HepG2 (cell line): ENCODE results near the gene HMGN4. TPM values are rescaled to one million over a fixed set of nuclear protein-coding genes. Genes with fewer than 3 reads are reported as not detected.

Experiments
- ATAC-seq: fragments of 200-7000 bp; cut with Tn5 transposase; 3 replicates; pipeline ENCODE4 v1.9.1; 2020; ENCODE audit warnings: mild to moderate bottlenecking, moderate library complexity
- BruUV-seq: library from RNA; stranded (reverse); fragments of 400-500 nt; replicated peaks from 2 replicates; lab custom pipeline; 2021; lab: Mats Ljungman, UMichigan
- CTCF ChIA-PET: fragments of 300-600 bp; formaldehyde crosslinking; extraction: SDS; loops from one replicate; lab custom pipeline; 2021; ENCODE audit warnings: low total read pairs, inconsistent platforms, low intra/inter-chr PET ratio; lab: Yijun Ruan, JAX
- POLR2A ChIA-PET: fragments of 350-600 bp; sonication (Branson Sonifier 250); formaldehyde crosslinking; loops from one replicate; lab custom pipeline; 2020; ENCODE audit warnings: antibody characterized with exemption, inconsistent platforms; lab: Yijun Ruan, JAX
- DNase-seq: peaks from one replicate; pipeline ENCODE4 v3.0.0-alpha.2; 2015; ENCODE audit warnings: low spot score
- FAIRE-seq: peaks from 3 replicates; lab custom pipeline; 2011; peaks lifted over from hg19 to GRCh38; lab: Jason Lieb, UNC
- H2AFZ ChIP-seq: one replicate; pipeline ENCODE4 v1.6.1; 2011; ENCODE audit warnings: low read length, inconsistent platforms
- H3K27ac ChIP-seq: fragments of 300-600 bp; 3 replicates; pipeline ENCODE4 v1.8.0; 2011; ENCODE audit warnings: mixed run types, mild to moderate bottlenecking, mixed read lengths, low read length, inconsistent platforms; ENCODE audit not compliant: insufficient read depth; ENCODE audit errors: extremely low read length
- H3K27me3 ChIP-seq, 2 experiments: fragments of 200-600 bp in 1 of 2; 2 replicates in 1 of 2; 3 replicates in 1 of 2; pipeline versions ENCODE4 v1.6.0 to v1.8.0; 2011; ENCODE audit warnings: low read length in 2 of 2, mild to moderate bottlenecking in 2 of 2, moderate library complexity in 2 of 2, inconsistent platforms in 1 of 2; ENCODE audit not compliant: insufficient read depth in 2 of 2, control insufficient read depth in 1 of 2
- H3K36me3 ChIP-seq, 2 experiments: fragments of 200-600 bp in 1 of 2; replicated peaks in 1 of 2; 2 replicates in 1 of 2; 3 replicates in 1 of 2; pipeline versions ENCODE4 v1.5.1 to v1.8.0; 2011; ENCODE audit warnings: low read length in 2 of 2, inconsistent platforms in 1 of 2; ENCODE audit not compliant: insufficient read depth in 2 of 2, control insufficient read depth in 1 of 2
- H3K4me1 ChIP-seq: 2 replicates; pipeline ENCODE4 v1.5.1; 2012; ENCODE audit warnings: low read length, inconsistent platforms; ENCODE audit not compliant: insufficient read depth
- H3K4me2 ChIP-seq: 2 replicates; pipeline ENCODE4 v1.6.0; 2011; ENCODE audit warnings: low read depth, low read length, inconsistent platforms
- H3K4me3 ChIP-seq, 3 experiments: fragments of 200-600 bp in 1 of 3; sonication (generic), shearing (Covaris generic) in 1 of 3; replicated peaks in 1 of 3; 2 replicates each; pipeline ENCODE4 v1.5.1; 2011 to 2016; ENCODE audit warnings: low read length in 3 of 3, inconsistent platforms in 2 of 3, low read depth in 2 of 3, mild to moderate bottlenecking in 2 of 3, control low read depth in 1 of 3, mixed read lengths in 1 of 3; ENCODE audit not compliant: insufficient read depth in 1 of 3
- H3K79me2 ChIP-seq: one replicate; pipeline ENCODE4 v1.6.1; 2011; ENCODE audit warnings: low read length, inconsistent platforms; ENCODE audit not compliant: insufficient read depth
- H3K9ac ChIP-seq: 2 replicates; pipeline ENCODE4 v1.6.0; 2011; ENCODE audit warnings: mild to moderate bottlenecking, low read depth, low read length, inconsistent platforms; ENCODE audit not compliant: insufficient read depth
- H3K9me3 ChIP-seq: 2 replicates; pipeline ENCODE4 v1.5.1; 2012; ENCODE audit warnings: mild to moderate bottlenecking, low read length
- H4K20me1 ChIP-seq: 2 replicates; pipeline ENCODE4 v1.6.0; 2011; ENCODE audit warnings: inconsistent platforms, mild to moderate bottlenecking, low read length, moderate library complexity; ENCODE audit not compliant: insufficient read depth
- AKAP8 ChIP-seq: sonication (generic); formaldehyde crosslinking; IDR thresholded peaks from 2 replicates; pipeline ENCODE4 v1.5.1; 2020; ENCODE audit warnings: mild to moderate bottlenecking, missing genetic modification reagents
- FOXA1 ChIP-seq, 2 experiments: fragments of 450-650 bp in 1 of 2; sonication (generic) in 1 of 2; formaldehyde crosslinking in 1 of 2; IDR thresholded peaks; 2 replicates each; pipeline versions ENCODE4 v1.4.0 to v1.6.1; 2016 to 2020; ENCODE audit warnings: missing genetic modification reagents in 1 of 2
- FOXP1 ChIP-seq, 2 experiments: fragments of 450-650 bp in 1 of 2; IDR thresholded peaks; 2 replicates each; pipeline ENCODE4 v1.6.1; 2017 to 2018; ENCODE audit warnings: antibody characterized with exemption in 1 of 2
- GATAD2A ChIP-seq: IDR thresholded peaks from 2 replicates; pipeline ENCODE4 v1.6.1; 2016
- HNF4A ChIP-seq: sonication (generic); formaldehyde crosslinking; IDR thresholded peaks from 2 replicates; pipeline ENCODE4 v1.4.0; 2020; ENCODE audit warnings: missing genetic modification reagents
- HNRNPLL ChIP-seq: fragments of 200-400 bp; formaldehyde crosslinking; IDR thresholded peaks from 2 replicates; pipeline ENCODE4 v1.6.1; 2017; ENCODE audit warnings: mild to moderate bottlenecking, low read depth, low read length; ENCODE audit not compliant: poor library complexity, severe bottlenecking
- NPAS2 ChIP-seq: sonication (generic); formaldehyde crosslinking; IDR thresholded peaks from 2 replicates; pipeline ENCODE4 v1.8.0; 2022; ENCODE audit warnings: mild to moderate bottlenecking, missing genetic modification reagents, borderline replicate concordance
- PAF1 ChIP-seq: IDR thresholded peaks from 2 replicates; pipeline ENCODE4 v1.6.1; 2016; ENCODE audit warnings: missing genetic modification reagents, missing compliant biosample characterization
- SCMH1 ChIP-seq: sonication (generic); formaldehyde crosslinking; IDR thresholded peaks from 2 replicates; pipeline ENCODE4 v1.9.0; 2021; ENCODE audit warnings: missing genetic modification reagents, mild to moderate bottlenecking, borderline replicate concordance
- SMAD1 ChIP-seq: sonication (generic); formaldehyde crosslinking; IDR thresholded peaks from 2 replicates; pipeline ENCODE4 v1.4.0; 2020; ENCODE audit warnings: missing genetic modification reagents, low read depth, mild to moderate bottlenecking, borderline replicate concordance
- SOX13 ChIP-seq, 3 experiments: fragments of 450-650 bp in 1 of 3; sonication (generic) in 1 of 3; formaldehyde crosslinking in 1 of 3; IDR thresholded peaks in 2 of 3; conservative IDR thresholded peaks in 1 of 3; 2 replicates each; pipeline versions ENCODE4 v1.5.0 to v1.6.1; 2016 to 2020; ENCODE audit warnings: antibody characterized with exemption in 1 of 3, mild to moderate bottlenecking in 1 of 3, missing compliant biosample characterization in 1 of 3, missing genetic modification reagents in 1 of 3, moderate library complexity in 1 of 3
- SP140L ChIP-seq: sonication (generic); formaldehyde crosslinking; IDR thresholded peaks from 2 replicates; pipeline ENCODE4 v1.4.0; 2020; ENCODE audit warnings: missing genetic modification reagents, borderline replicate concordance
- ZBTB20 ChIP-seq: sonication (generic); formaldehyde crosslinking; IDR thresholded peaks from 2 replicates; pipeline ENCODE4 v1.8.1; 2023; ENCODE audit warnings: missing genetic modification reagents, low read depth, mild to moderate bottlenecking, borderline replicate concordance
- ZFP36L2 ChIP-seq: sonication (generic); formaldehyde crosslinking; IDR thresholded peaks from 2 replicates; pipeline ENCODE4 v1.4.0; 2020; ENCODE audit warnings: missing genetic modification reagents
- ZNF33A ChIP-seq: sonication (generic); formaldehyde crosslinking; IDR thresholded peaks from 2 replicates; pipeline ENCODE4 v1.5.1; 2020; ENCODE audit warnings: missing genetic modification reagents, mild to moderate bottlenecking, moderate library complexity, borderline replicate concordance
- ZNF644 ChIP-seq: IDR thresholded peaks from 2 replicates; pipeline ENCODE4 v1.6.1; 2016; ENCODE audit warnings: low read depth
- WGBS: methylation state at CpG from one replicate; pipeline ENCODE4 v1.1.6; 2017; ENCODE audit warnings: low lambda C conversion rate; 5-methylcytosine and 5-hydroxymethylcytosine counted together
- in situ Hi-C: cut with HindIII; loops from 2 replicates; pipeline ENCODE4 v1.10.0; 2017; ENCODE audit warnings: low pct_unique_long_range_greater_than_20kb; ENCODE audit not compliant: extremely low pct_ligation_motif_present
- intact Hi-C: fragments of 100-400 bp; cut with micrococcal nuclease; formaldehyde crosslinking; loops from one replicate; pipeline ENCODE4 v1.10.0; 2022; ENCODE audit not compliant: unreplicated experiment
- polyA plus RNA-seq, 8 experiments: library from polyadenylated mRNA; depleted of rRNA in 3 of 8; stranded (reverse) in 7 of 8; unstranded in 1 of 8; fragments of >200 nt; fragmentation: Illumina TruSeq in 4 of 8; extraction: Trizol in 4 of 8; gene quantifications; 2 replicates each; pipeline versions ENCODE4 v1.2.1 to v1.2.3, GENCODE V29; 2011 to 2016; ENCODE audit warnings: low read depth in 4 of 8, missing spikeins in 1 of 8, mixed read lengths in 1 of 8; ENCODE audit not compliant: insufficient read depth in 1 of 8
- total RNA-seq, 5 experiments: library from RNA; depleted of rRNA; stranded (reverse); fragments of >200 nt; fragmentation: Illumina TruSeq; extraction: Trizol; gene quantifications; 2 replicates each; pipeline ENCODE4 v1.2.3, GENCODE V29; 2016; ENCODE audit warnings: low read depth in 1 of 5
- TF ChIP-seq, protein P1 (sequence below): sonication (generic); formaldehyde crosslinking; IDR thresholded peaks from 2 replicates; pipeline ENCODE4 v1.5.0; 2020; ENCODE audit warnings: missing genetic modification reagents, mild to moderate bottlenecking, borderline replicate concordance
- TF ChIP-seq, protein P2 (sequence below): sonication (generic); formaldehyde crosslinking; IDR thresholded peaks from 2 replicates; pipeline ENCODE4 v1.9.0; 2021; ENCODE audit warnings: missing genetic modification reagents, borderline replicate concordance
- TF ChIP-seq, protein P3 (sequence below): sonication (generic); formaldehyde crosslinking; IDR thresholded peaks from 2 replicates; pipeline ENCODE4 v1.8.1; 2022; ENCODE audit warnings: mild to moderate bottlenecking, missing genetic modification reagents
- TF ChIP-seq, protein P4 (sequence below): sonication (generic); formaldehyde crosslinking; IDR thresholded peaks from 2 replicates; pipeline ENCODE4 v1.5.0; 2020; ENCODE audit warnings: missing genetic modification reagents

The HMGN4 gene
- total and polyA plus RNA-seq, 2 of the 13 experiments (the other 11 are each of a cell fraction or from before 2014, with no cell fraction given), result 39.9 to 52.1 TPM

DNA sequence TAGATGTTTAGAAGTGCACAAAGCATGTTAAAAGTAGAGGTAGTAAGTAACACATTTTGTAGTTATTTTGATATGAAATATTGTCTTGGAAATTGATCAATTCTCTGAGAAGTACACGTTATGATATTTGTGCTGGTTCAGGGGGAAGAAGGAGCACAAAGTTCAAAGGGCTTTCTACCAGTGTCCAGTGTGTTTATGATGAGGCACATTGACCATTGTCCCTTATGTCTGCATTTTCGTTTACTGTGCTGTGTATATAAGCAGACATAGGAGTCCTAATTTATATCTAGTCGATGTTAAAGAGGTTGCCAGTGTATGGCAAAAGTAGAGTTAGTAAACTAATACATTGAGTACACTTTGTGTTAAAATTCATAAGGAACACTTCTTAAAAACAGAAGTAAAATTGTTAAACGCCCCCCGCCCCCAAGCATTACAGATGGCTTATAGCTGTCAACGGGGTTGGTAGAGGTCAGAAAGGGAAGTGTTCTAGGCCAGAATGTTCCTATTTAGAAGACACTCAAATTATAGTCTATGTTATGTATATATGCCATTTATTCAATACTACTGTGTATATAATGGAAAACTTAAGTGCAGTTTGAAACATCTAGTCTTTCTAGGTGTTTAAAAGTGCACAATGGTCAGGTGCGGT lies 13.3 kb upstream of the HMGN4 start:
- CTCF ChIA-PET, result no interaction called here
- Histone ChIP-seq H3K9ac (no peak overlapping the region), H3K27ac (no peak overlapping the region), H2AFZ (no peak overlapping the region), H3K4me2 (peak overlapping the region; percentile 44), H3K36me3 (no peaks in the 10 kb centered on the region), H4K20me1 (no peaks in the 10 kb centered on the region), H3K4me3 (no peak overlapping the region), H3K4me1 (peaks cover 51% of the 10 kb centered on the region), H3K79me2 (no peaks in the 10 kb centered on the region), H3K9me3 (no peaks in the 10 kb centered on the region), H3K27me3 (no peaks in the 10 kb centered on the region)
- POLR2A ChIA-PET, result no interaction called here
- intact Hi-C loops (loop anchor here (5.0 kb wide), 1 partner anchor 68 kb away; the partner anchor contains the start of gene BTN2A1), in situ Hi-C loops (no loop called here)
- ATAC-seq (no peak), FAIRE-seq (no peak), DNase-seq (no peak)
- 34% methylated on average over 7 of the region's 7 CpGs for WGBS
- no TSS peak for BruUV-seq
- TF ChIP-seq, protein P1, sequence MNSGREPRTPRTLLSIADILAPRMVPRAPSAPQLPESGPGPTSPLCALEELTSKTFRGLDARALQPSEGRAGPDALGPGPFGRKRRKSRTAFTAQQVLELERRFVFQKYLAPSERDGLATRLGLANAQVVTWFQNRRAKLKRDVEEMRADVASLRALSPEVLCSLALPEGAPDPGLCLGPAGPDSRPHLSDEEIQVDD (CRISPR knock-in tag), result no peak
- TF ChIP-seq HNRNPLL (no peak), ZFP36L2 (CRISPR knock-in tag) (no peak), PAF1 (CRISPR knock-in tag) (no peak), ZNF644 (CRISPR knock-in tag) (no peak), ZBTB20 (CRISPR knock-in tag) (peak; percentile 59; the same call in 1 of the 2 replicates), NPAS2 (CRISPR knock-in tag) (no peak), HNF4A (peak; percentile 68), AKAP8 (CRISPR knock-in tag) (no peak), SMAD1 (CRISPR knock-in tag) (no peak), SOX13 (IDR thresholded peaks at IDR 0.05) (no peak), SOX13 (CRISPR knock-in tag; conservative IDR thresholded peaks at IDR 0.05 in 1 of 2, IDR thresholded peaks at IDR 0.05 in 1 of 2) (0 out of 4 replicates have a peak, but pooled peaks of 1 of the 2 experiments have one; percentile 21), SCMH1 (CRISPR knock-in tag) (no peak), SP140L (CRISPR knock-in tag) (no peak), ZNF33A (no peak), GATAD2A (CRISPR knock-in tag) (0 out of 2 replicates have a peak, but pooled peaks have one; percentile 26), FOXA1 (IDR thresholded peaks at IDR 0.05) (no peak), FOXA1 (CRISPR knock-in tag; IDR thresholded peaks at IDR 0.05) (no peak), FOXP1 (IDR thresholded peaks at IDR 0.05) (no peak), FOXP1 (CRISPR knock-in tag; IDR thresholded peaks at IDR 0.05) (0 out of 2 replicates have a peak, but pooled peaks have one; percentile 18)
- TF ChIP-seq, protein P2, sequence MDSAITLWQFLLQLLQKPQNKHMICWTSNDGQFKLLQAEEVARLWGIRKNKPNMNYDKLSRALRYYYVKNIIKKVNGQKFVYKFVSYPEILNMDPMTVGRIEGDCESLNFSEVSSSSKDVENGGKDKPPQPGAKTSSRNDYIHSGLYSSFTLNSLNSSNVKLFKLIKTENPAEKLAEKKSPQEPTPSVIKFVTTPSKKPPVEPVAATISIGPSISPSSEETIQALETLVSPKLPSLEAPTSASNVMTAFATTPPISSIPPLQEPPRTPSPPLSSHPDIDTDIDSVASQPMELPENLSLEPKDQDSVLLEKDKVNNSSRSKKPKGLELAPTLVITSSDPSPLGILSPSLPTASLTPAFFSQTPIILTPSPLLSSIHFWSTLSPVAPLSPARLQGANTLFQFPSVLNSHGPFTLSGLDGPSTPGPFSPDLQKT, result no peak
- TF ChIP-seq, protein P3, sequence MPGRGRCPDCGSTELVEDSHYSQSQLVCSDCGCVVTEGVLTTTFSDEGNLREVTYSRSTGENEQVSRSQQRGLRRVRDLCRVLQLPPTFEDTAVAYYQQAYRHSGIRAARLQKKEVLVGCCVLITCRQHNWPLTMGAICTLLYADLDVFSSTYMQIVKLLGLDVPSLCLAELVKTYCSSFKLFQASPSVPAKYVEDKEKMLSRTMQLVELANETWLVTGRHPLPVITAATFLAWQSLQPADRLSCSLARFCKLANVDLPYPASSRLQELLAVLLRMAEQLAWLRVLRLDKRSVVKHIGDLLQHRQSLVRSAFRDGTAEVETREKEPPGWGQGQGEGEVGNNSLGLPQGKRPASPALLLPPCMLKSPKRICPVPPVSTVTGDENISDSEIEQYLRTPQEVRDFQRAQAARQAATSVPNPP (CRISPR knock-in tag), result no peak
- TF ChIP-seq, protein P4, sequence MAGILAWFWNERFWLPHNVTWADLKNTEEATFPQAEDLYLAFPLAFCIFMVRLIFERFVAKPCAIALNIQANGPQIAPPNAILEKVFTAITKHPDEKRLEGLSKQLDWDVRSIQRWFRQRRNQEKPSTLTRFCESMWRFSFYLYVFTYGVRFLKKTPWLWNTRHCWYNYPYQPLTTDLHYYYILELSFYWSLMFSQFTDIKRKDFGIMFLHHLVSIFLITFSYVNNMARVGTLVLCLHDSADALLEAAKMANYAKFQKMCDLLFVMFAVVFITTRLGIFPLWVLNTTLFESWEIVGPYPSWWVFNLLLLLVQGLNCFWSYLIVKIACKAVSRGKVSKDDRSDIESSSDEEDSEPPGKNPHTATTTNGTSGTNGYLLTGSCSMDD, result no peak
